Type B pancreatic cell (in vitro differentiated cells): Measurements from ENCODE around the gene NCOA7. TPM values are rescaled to one million over a fixed set of nuclear protein-coding genes. Genes with fewer than 3 reads are reported as not detected.
"Not testable (repeated sequence)": the region's sequence is repeated elsewhere in the genome, so short reads cannot be mapped to it uniquely, and the experiment has no call there.

Source experiments
- DNase-seq: peaks from one replicate; pipeline ENCODE4 v3.0.0; 2021; ENCODE audit warnings: mixed read lengths; ENCODE audit not compliant: unreplicated experiment; ENCODE audit errors: extremely low spot score
- H3K27ac Mint-ChIP-seq: 2 replicates; pipeline ENCODE4 v1.8.0; 2021; ENCODE audit warnings: mild to moderate bottlenecking, mixed read lengths
- H3K27me3 Mint-ChIP-seq: 2 replicates; pipeline ENCODE4 v1.8.0; 2021; ENCODE audit warnings: mixed read lengths
- H3K36me3 Mint-ChIP-seq: 2 replicates; pipeline ENCODE4 v1.8.0; 2021; ENCODE audit warnings: mixed read lengths
- H3K4me1 Mint-ChIP-seq: one replicate; pipeline ENCODE4 v1.8.0; 2021; ENCODE audit warnings: mixed read lengths; ENCODE audit not compliant: unreplicated experiment
- H3K4me3 Mint-ChIP-seq: 2 replicates; pipeline ENCODE4 v1.8.0; 2021; ENCODE audit warnings: mild to moderate bottlenecking, mixed read lengths
- H3K9me3 Mint-ChIP-seq: 2 replicates; pipeline ENCODE4 v1.8.0; 2021; ENCODE audit warnings: mixed read lengths
- total RNA-seq: library from RNA; stranded (reverse); gene quantifications from 2 replicates; pipeline ENCODE4 v1.2.1, GENCODE V29; 2021; ENCODE audit warnings: low replicate concordance
- TF ChIP-seq, protein P1 (sequence below): fragments of 200-600 bp; sonication (generic); conservative IDR thresholded peaks from 2 replicates; pipeline ENCODE4 v1.5.0; 2021; ENCODE audit warnings: antibody characterized with exemption, mild to moderate bottlenecking

NCOA7 gene
- total RNA-seq, 1 donor from 2014 or later: 29.9 TPM

GRCh38 chr6:125932451-125932795 is 141.7 kb downstream of the NCOA7 start:
- DNase-seq: no peak
- H3K4me3 Mint-ChIP-seq: no peak overlapping the region
- H3K27me3 Mint-ChIP-seq: no peaks in the 10 kb centered on the region
- peaks cover 12% of the 10 kb centered on the region for H3K36me3 Mint-ChIP-seq
- no peak overlapping the region for H3K27ac Mint-ChIP-seq
- no peaks in the 10 kb centered on the region for H3K9me3 Mint-ChIP-seq
- no peaks in the 10 kb centered on the region for H3K4me1 Mint-ChIP-seq
- TF ChIP-seq, protein P1, sequence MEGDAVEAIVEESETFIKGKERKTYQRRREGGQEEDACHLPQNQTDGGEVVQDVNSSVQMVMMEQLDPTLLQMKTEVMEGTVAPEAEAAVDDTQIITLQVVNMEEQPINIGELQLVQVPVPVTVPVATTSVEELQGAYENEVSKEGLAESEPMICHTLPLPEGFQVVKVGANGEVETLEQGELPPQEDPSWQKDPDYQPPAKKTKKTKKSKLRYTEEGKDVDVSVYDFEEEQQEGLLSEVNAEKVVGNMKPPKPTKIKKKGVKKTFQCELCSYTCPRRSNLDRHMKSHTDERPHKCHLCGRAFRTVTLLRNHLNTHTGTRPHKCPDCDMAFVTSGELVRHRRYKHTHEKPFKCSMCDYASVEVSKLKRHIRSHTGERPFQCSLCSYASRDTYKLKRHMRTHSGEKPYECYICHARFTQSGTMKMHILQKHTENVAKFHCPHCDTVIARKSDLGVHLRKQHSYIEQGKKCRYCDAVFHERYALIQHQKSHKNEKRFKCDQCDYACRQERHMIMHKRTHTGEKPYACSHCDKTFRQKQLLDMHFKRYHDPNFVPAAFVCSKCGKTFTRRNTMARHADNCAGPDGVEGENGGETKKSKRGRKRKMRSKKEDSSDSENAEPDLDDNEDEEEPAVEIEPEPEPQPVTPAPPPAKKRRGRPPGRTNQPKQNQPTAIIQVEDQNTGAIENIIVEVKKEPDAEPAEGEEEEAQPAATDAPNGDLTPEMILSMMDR: no peak

DNA sequence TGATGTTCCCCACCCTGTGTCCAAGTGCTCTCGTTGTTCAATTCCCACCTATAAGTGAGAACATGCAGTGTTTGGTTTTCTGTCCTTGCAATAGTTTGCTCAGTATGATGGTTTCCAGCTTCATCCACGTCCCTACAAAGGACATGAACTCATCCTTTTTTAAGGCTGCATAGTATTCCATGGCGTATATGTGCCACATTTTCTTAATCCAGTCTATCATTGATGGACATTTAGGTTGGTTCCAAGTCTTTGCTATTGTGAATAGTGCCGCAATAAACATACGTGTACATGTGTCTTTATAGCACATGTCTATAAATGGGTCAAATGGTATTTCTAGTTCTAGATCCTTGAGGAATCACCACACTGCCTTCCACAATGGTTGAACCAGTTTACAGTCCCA is 144.8 kb downstream of the NCOA7 start:
- not testable (repeated sequence) for H3K4me1 Mint-ChIP-seq, H3K36me3 Mint-ChIP-seq, H3K4me3 Mint-ChIP-seq, DNase-seq, H3K9me3 Mint-ChIP-seq, H3K27me3 Mint-ChIP-seq, H3K27ac Mint-ChIP-seq

DNA sequence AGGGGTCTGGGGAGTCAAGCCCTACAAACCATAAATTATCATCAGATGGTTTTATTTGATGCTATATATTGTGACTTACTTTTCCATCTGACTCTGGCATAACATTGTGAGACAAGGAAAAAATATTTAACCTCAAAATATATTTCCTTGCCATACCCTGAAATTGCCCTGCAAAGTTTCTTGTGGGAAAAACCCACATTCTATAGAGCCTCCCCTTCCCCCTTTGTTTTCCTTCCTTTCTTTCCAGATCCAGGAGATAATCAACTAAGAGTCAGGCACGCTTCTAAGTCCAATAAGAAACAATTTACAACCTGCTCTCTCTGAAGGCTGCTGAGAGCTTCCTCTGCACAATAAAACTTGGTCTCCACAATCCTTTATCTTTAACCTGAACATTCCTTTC is 148.3 kb downstream of the NCOA7 start:
- DNase-seq: no peak
- no peaks in the 10 kb centered on the region for H3K27me3 Mint-ChIP-seq
- no peaks in the 10 kb centered on the region for H3K9me3 Mint-ChIP-seq
- no peak overlapping the region for H3K4me3 Mint-ChIP-seq
- H3K36me3 Mint-ChIP-seq: no peaks in the 10 kb centered on the region
- TF ChIP-seq, protein P1: no peak
- H3K27ac Mint-ChIP-seq: no peak overlapping the region
- peaks cover 10% of the 10 kb centered on the region for H3K4me1 Mint-ChIP-seq

- TF ChIP-seq, protein P1: no peak
- Mint-ChIP-seq H3K36me3 (no peaks in the 10 kb centered on the region), H3K4me3 (no peak overlapping the region), H3K4me1 (peaks cover 10% of the 10 kb centered on the region), H3K27me3 (no peaks in the 10 kb centered on the region), H3K27ac (no peak overlapping the region), H3K9me3 (no peaks in the 10 kb centered on the region)
- no peak for DNase-seq
These were observed 149.0 kb downstream of the NCOA7 start for GRCh38 chr6:125939791-125940190.

- Mint-ChIP-seq H3K27ac (peak overlapping the region; percentile 54), H3K4me1 (peaks cover 10% of the 10 kb centered on the region), H3K9me3 (no peaks in the 10 kb centered on the region), H3K4me3 (no peak overlapping the region), H3K27me3 (no peaks in the 10 kb centered on the region), H3K36me3 (no peaks in the 10 kb centered on the region)
- DNase-seq: no peak
- TF ChIP-seq, protein P1: no peak
These were observed 149.7 kb downstream of the NCOA7 start for GRCh38 chr6:125940247-125941041.

- DNase-seq: no peak
- Mint-ChIP-seq H3K27ac (peak overlapping the region; percentile 29), H3K36me3 (no peaks in the 10 kb centered on the region), H3K4me1 (peaks cover 16% of the 10 kb centered on the region), H3K9me3 (no peaks in the 10 kb centered on the region), H3K27me3 (no peaks in the 10 kb centered on the region), H3K4me3 (no peak overlapping the region)
- TF ChIP-seq, protein P1: no peak
These were observed 152.1 kb downstream of the NCOA7 start for GRCh38 chr6:125942672-125943527.
